SK-N-SH treated with all-trans-retinoic acid at 6 μM for 48 hours (cell line): ENCODE measurements around the gene ARMC6.

Source experiments
- BACH2 ChIP-seq: fragments of 250-450 bp; sonication (Bioruptor Pico); IDR thresholded peaks from 2 replicates; pipeline ENCODE4 v1.9.0; 2021; ENCODE audit warnings: mild to moderate bottlenecking, borderline replicate concordance
- CSDC2 ChIP-seq: fragments of 250-450 bp; sonication (Bioruptor Pico); IDR thresholded peaks from 2 replicates; pipeline ENCODE4 v1.5.0; 2020; ENCODE audit warnings: mild to moderate bottlenecking, moderate library complexity
- PATZ1 ChIP-seq: fragments of 250-450 bp; sonication (Bioruptor Pico); IDR thresholded peaks from 2 replicates; pipeline ENCODE4 v1.8.0; 2020; ENCODE audit warnings: mild to moderate bottlenecking, moderate library complexity, borderline replicate concordance
- RARB ChIP-seq: fragments of 250-450 bp; sonication (Bioruptor Pico); IDR thresholded peaks from 2 replicates; pipeline ENCODE4 v1.8.0; 2021; ENCODE audit warnings: mild to moderate bottlenecking, moderate library complexity
- TSHZ2 ChIP-seq: fragments of 250-450 bp; sonication (Bioruptor Pico); IDR thresholded peaks from 2 replicates; pipeline ENCODE4 v1.5.0; 2020; ENCODE audit warnings: mild to moderate bottlenecking, moderate library complexity
- ZFP30 ChIP-seq: fragments of 450-650 bp; formaldehyde crosslinking; IDR thresholded peaks from 2 replicates; pipeline ENCODE4 v1.5.0; 2022; ENCODE audit warnings: mild to moderate bottlenecking, moderate library complexity
- ZNF565 ChIP-seq: fragments of 450-650 bp; formaldehyde crosslinking; conservative IDR thresholded peaks from 2 replicates; pipeline ENCODE4 v1.5.0; 2020; ENCODE audit warnings: low read depth, mild to moderate bottlenecking, moderate library complexity
- ZNF70 ChIP-seq: fragments of 450-650 bp; formaldehyde crosslinking; IDR thresholded peaks from 2 replicates; pipeline ENCODE4 v1.5.0; 2020; ENCODE audit warnings: mild to moderate bottlenecking, moderate library complexity

DNA sequence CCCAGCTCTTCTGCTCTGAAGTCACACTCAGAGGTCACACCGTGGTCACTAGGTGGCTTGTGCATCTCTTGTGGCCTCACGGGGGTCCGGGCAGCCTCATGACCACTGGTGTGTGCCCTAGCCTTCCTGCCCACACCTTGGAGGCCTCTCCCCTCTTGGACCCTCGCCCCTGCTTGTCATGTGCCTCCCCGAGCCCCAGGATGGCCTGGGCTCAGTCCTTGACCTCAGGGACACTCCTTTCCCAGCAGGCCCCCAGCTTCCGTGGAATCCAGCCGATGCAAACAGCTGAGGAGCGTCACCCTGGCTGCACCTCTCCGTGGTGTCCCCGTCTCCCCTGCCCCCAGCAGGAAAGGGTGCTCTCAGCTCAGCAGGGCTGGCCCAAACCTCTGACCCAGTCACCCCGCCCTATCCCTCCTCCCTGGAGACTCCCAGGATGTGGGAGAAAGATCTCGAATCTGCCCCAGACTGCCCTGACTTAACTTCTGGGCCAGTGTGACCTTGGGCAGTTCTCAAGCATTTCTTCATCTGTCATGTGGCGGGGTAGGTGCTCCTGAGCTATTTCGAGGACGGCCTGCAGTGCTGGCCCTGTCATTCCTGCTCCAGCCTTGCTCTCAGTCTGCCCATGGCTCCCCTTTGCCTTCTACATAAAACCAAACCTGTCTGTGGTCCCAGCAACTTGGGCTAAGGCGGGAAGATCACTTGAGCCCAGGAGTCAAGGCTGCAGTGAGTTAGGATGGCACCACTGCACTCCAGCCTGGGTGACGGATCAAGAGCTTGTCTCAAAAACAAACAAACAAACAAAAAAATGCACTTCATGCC is 25.8 kb downstream of the ARMC6 start:
- TF ChIP-seq TSHZ2 (CRISPR knock-in tag) (no peak), BACH2 (no peak), PATZ1 (CRISPR knock-in tag) (no peak), CSDC2 (no peak), ZNF70 (CRISPR knock-in tag) (no peak), RARB (CRISPR knock-in tag) (no peak), ZFP30 (CRISPR knock-in tag) (no peak), ZNF565 (CRISPR knock-in tag) (no peak)
